ENCODE data around the gene OR10C1. TPM values are rescaled to one million over a fixed set of nuclear protein-coding genes. Genes with fewer than 3 reads are reported as not detected.

The OR10C1 gene
- total RNA-seq, 2 experiments from 2014 or later = not detected

DNA sequence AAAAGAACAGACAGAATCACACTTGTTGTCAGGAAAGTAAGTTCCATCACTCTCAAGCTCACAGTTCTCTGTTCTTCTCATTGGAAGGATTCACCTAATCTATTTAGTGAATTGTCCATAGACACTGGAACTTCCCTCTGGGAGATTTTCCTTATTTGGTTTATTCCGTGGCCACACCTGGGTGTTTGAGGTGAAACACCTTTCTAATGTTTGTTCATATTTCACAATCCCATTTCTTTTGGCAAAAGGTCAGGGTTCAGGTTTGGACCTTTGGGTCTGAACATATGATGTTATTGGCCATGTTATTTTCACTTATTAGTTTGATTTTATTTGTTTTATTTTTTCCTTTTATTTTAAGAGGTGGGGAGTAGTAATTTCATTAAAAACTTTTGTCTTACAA lies 44.6 kb downstream of the OR10C1 start:
- peaks cover 8% of the 10 kb centered on the region for H3K27me3 Mint-ChIP-seq
- POLR2A ChIA-PET = no interaction called here
- H3K4me3 Mint-ChIP-seq = no peak overlapping the region
- no peaks in the 10 kb centered on the region for H3K4me1 Mint-ChIP-seq (ENCODE audit: low read depth)
- no peak for DNase-seq
- no peaks in the 10 kb centered on the region for H3K36me3 Mint-ChIP-seq
- intact Hi-C loops (cut with micrococcal nuclease) = no loop called here
- H3K9me3 Mint-ChIP-seq = no peaks in the 10 kb centered on the region
- H3K27ac Mint-ChIP-seq = no peak overlapping the region
- CTCF ChIA-PET = no interaction called here

DNA sequence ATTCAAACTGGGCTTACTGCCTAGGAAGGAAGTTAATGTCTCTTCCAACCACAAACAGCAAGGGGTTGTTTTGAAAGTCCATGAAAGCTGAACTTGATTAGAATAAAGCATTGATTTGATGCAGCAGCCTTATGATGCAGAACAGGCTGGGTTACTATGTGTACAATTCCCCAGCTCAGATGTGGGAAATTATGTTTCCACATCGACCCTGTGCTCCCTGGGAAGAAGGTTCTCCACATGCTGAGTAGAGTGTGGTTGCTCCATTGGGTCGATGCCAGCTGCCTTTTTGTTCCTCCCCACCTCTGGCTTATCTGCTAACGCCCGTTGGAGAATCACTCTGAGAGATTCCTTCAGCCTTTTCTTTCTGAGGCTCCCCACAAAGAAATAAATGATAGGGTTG lies 47.5 kb downstream of the OR10C1 start:
- POLR2A ChIA-PET = no interaction called here
- Mint-ChIP-seq H3K36me3 (no peaks in the 10 kb centered on the region), H3K4me1 (ENCODE audit: low read depth) (no peaks in the 10 kb centered on the region), H3K9me3 (no peaks in the 10 kb centered on the region), H3K27me3 (peaks cover 14% of the 10 kb centered on the region), H3K27ac (no peak overlapping the region), H3K4me3 (no peak overlapping the region)
- CTCF ChIA-PET = no interaction called here
- no peak for DNase-seq
- intact Hi-C loops (cut with micrococcal nuclease) = no loop called here

DNA sequence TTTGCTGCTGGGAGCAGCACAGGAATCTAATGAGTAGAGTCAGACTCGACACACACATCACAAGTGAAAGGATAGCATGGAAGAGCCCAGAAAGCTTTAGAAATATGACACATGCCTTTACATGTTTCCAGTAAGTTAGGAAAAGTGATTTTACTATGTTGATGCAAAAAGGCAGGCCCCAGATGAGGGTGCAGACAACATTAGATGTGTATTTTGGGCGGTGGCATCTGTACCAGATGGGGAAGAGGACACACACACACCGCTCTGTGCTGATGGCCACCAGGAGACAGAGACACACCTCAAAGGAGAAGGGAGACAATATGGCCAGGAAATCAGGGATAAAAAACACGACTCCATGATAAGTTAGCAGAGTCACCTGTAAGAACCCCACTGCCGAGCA lies 48.0 kb downstream of the OR10C1 start:
- no peak for DNase-seq
- Mint-ChIP-seq H3K27ac (no peak overlapping the region), H3K27me3 (peaks cover 15% of the 10 kb centered on the region), H3K36me3 (no peaks in the 10 kb centered on the region), H3K9me3 (no peaks in the 10 kb centered on the region), H3K4me1 (ENCODE audit: low read depth) (no peaks in the 10 kb centered on the region), H3K4me3 (no peak overlapping the region)
- CTCF ChIA-PET = no interaction called here
- intact Hi-C loops (cut with micrococcal nuclease) = no loop called here
- POLR2A ChIA-PET = no interaction called here

DNA sequence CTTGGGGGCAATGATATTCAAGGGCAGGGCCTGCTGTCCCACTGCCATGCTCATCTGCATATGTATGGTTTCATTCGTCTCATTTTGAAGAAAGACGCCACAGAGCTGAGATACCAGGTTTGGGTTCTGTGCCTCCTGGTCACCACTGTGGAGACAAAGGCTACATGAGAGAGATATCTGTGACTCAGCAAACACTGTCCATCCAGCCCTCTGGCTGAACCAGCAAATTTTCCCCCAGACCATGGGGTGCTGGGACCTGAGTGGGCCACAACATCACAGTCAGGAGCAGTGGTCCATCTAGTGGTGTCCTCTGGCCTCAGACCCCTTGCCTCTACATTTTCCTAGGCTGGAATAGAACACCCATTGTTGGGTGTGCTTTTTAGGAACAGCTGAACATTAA lies 48.6 kb downstream of the OR10C1 start, which contains the start of gene MAS1L:
Gene MAS1L (minus strand): TSS at position 297 of the 400 bp plus-strand sequence. CDS start 54 bp downstream, at position 243.
- no peak within 1 kb of the TSS for H3K27ac Mint-ChIP-seq
- POLR2A ChIA-PET = no interaction called here
- H3K4me1 Mint-ChIP-seq (ENCODE audit: low read depth) = no peaks in the 10 kb centered on the region
- no peak for DNase-seq
- CTCF ChIA-PET = no interaction called here
- intact Hi-C loops (cut with micrococcal nuclease) = no loop called here
- no peak within 1 kb of the TSS for H3K4me3 Mint-ChIP-seq
- H3K36me3 Mint-ChIP-seq = no peaks in the 10 kb centered on the region
- peaks cover 12% of the 10 kb centered on the region for H3K27me3 Mint-ChIP-seq
- H3K9me3 Mint-ChIP-seq = no peaks in the 10 kb centered on the region

DNA sequence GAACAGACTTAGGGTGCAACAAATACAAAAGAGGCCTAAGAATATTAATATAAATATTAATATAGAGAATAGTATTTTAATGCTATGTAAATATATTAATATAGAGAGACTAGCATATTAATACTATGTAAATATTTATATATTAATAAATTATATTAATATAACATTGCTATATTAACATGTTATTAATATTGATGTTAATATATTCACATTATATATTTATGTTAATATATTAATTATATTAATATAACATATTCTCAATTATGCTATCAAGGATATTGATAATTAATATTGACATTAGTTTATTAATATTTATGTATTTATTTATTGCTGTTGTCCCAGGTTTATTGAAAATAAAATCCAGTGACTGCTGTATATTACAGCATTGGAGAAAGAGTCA lies 49.8 kb downstream of the OR10C1 start:
- intact Hi-C loops (cut with micrococcal nuclease) = no loop called here
- Mint-ChIP-seq H3K4me3 (no peak overlapping the region), H3K9me3 (no peaks in the 10 kb centered on the region), H3K27me3 (peaks cover 14% of the 10 kb centered on the region), H3K36me3 (no peaks in the 10 kb centered on the region), H3K4me1 (ENCODE audit: low read depth) (no peaks in the 10 kb centered on the region), H3K27ac (no peak overlapping the region)
- POLR2A ChIA-PET = no interaction called here
- no peak for DNase-seq
- CTCF ChIA-PET = interaction anchor here (0.7 to 1.3 kb wide), 2 partner anchors 473 to 529 kb away, joined by 3 read pairs; no protein-coding TSS in a partner anchor

DNA sequence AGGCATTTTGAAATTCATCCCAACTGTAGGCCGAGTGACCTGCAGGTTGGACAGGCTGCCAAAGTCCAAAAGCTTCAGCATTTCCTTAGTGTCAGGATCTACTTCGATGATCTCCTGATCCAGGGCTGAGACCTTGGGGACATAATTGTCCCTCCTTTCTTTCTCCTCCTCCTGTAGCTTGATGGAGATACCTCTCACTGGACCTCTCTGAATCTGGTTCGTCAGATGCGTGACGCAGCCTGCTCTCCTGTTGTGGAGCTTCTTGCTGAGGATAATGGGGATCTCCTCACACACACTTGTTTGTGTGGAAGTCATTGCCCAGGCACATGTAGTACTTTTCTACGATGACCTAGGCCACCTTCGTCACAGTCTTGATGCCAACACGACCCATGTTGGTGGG lies 50.2 kb downstream of the OR10C1 start:
- CTCF ChIA-PET = interaction anchor here (0.7 to 1.3 kb wide), 2 partner anchors 473 to 529 kb away, joined by 3 read pairs; no protein-coding TSS in a partner anchor
- Mint-ChIP-seq H3K4me3 (no peak overlapping the region), H3K36me3 (no peaks in the 10 kb centered on the region), H3K27ac (no peak overlapping the region), H3K27me3 (peaks cover 14% of the 10 kb centered on the region), H3K9me3 (no peaks in the 10 kb centered on the region), H3K4me1 (ENCODE audit: low read depth) (no peaks in the 10 kb centered on the region)
- DNase-seq = no peak
- POLR2A ChIA-PET = no interaction called here
- intact Hi-C loops (cut with micrococcal nuclease) = no loop called here

DNA sequence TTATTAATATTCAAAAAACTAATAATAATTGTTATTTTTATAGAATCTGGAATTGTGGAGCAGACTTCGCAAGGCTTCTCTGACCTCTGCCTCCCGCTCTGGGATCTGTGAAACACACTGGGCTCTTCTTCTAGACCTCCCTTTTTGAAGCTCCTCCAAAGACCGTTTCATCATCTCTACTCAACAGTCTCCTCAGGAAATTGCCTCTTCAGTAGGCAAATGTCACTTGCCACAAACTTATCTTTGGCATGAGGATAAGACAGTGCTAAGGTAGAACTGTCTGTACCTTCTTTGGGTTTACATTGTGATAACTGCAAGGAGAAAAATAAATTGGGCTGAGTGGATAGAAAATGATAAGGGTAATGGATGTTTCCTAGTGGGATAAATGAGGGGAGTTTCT lies 50.9 kb downstream of the OR10C1 start:
- ChIA-PET POLR2A (no interaction called here), CTCF (no interaction called here)
- H3K4me1 Mint-ChIP-seq (ENCODE audit: low read depth) = no peaks in the 10 kb centered on the region
- no peak for DNase-seq
- H3K4me3 Mint-ChIP-seq = no peak overlapping the region
- H3K27ac Mint-ChIP-seq = no peak overlapping the region
- no peaks in the 10 kb centered on the region for H3K36me3 Mint-ChIP-seq
- no peaks in the 10 kb centered on the region for H3K9me3 Mint-ChIP-seq
- intact Hi-C loops (cut with micrococcal nuclease) = no loop called here
- H3K27me3 Mint-ChIP-seq = peaks cover 14% of the 10 kb centered on the region

DNA sequence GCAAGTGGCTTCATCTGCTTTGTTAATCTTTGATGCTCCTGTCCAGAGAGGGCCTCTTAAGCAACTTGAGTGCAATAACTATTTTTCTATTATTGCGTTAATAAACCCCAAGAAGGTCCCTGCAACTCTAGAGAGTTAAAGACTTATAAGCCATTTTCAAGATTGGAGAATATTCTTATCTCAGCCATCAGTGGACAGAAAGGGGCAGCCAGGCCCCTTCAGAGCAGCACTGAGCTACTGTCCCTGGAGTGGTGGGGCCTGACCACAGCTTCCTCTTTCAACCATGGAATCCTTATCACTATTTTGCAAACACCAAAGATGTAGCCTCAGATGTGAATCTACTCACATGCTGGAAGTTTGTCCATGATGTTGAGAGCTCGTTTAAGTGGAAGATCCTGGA lies 51.4 kb downstream of the OR10C1 start:
- Mint-ChIP-seq H3K4me3 (no peak overlapping the region), H3K9me3 (no peaks in the 10 kb centered on the region), H3K36me3 (no peaks in the 10 kb centered on the region), H3K27ac (no peak overlapping the region), H3K4me1 (ENCODE audit: low read depth) (no peaks in the 10 kb centered on the region), H3K27me3 (peaks cover 14% of the 10 kb centered on the region)
- no peak for DNase-seq
- POLR2A ChIA-PET = no interaction called here
- CTCF ChIA-PET = no interaction called here
- intact Hi-C loops (cut with micrococcal nuclease) = no loop called here

Other genes starting within 250 kb of the OR10C1 start
- gene OR14J1, start 137.6 kb upstream of the OR10C1 start, total RNA-seq = not detected
- not detected for gene OR5V1, start 70.4 kb upstream of the OR10C1 start, total RNA-seq
- gene OR12D3, start 64.0 kb upstream of the OR10C1 start, total RNA-seq = not detected
- gene OR12D2, start 43.7 kb upstream of the OR10C1 start, total RNA-seq = not detected
- not detected for gene OR12D1, start 24.4 kb upstream of the OR10C1 start, total RNA-seq
- gene OR11A1, start 17.8 kb downstream of the OR10C1 start, total RNA-seq = not detected
- gene OR2H1, start 17.8 kb downstream of the OR10C1 start, total RNA-seq = not detected
- not detected for gene MAS1L, start 48.6 kb downstream of the OR10C1 start, total RNA-seq
- gene UBD, start 120.4 kb downstream of the OR10C1 start, total RNA-seq = under 1 TPM; 0.59 to 0.70 TPM
- gene OR2H2, start 145.8 kb downstream of the OR10C1 start, total RNA-seq = not detected
- 10 to 100 TPM; 21.1 to 23.5 TPM for gene GABBR1, start 193.9 kb downstream of the OR10C1 start, total RNA-seq
- not detected for gene MOG, start 217.8 kb downstream of the OR10C1 start, total RNA-seq
- not detected for gene ZFP57, start 241.8 kb downstream of the OR10C1 start, total RNA-seq

All from activated CD4-positive, alpha-beta memory T cell treated with anti-CD3 and anti-CD28 coated beads for 36 hours (primary cell).